AML-193 (cell line): ENCODE measurements around the gene HBG2.
"Not testable (repeated sequence)": the region's sequence is repeated elsewhere in the genome, so short reads cannot be mapped to it uniquely, and the experiment has no call there.

ENCODE experiments used
- DNase-seq, 2 experiments: peaks; one replicate each; lab custom pipeline; 2025; lab: John Stamatoyannopoulos, UW

HBG2 gene

DNA sequence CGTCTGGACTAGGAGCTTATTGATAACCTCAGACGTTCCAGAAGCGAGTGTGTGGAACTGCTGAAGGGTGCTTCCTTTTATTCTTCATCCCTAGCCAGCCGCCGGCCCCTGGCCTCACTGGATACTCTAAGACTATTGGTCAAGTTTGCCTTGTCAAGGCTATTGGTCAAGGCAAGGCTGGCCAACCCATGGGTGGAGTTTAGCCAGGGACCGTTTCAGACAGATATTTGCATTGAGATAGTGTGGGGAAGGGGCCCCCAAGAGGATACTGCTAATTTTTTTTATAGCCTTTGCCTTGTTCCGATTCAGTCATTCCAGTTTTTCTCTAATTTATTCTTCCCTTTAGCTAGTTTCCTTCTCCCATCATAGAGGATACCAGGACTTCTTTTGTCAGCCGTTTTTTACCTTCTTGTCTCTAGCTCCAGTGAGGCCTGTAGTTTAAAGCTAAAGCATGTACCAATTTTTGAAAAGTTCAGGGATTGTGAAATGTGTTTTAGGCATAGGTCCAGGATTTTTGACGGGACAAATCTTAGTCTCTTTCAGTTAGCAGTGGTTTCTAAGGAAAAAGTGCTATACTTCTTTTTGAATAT is 4.7 kb downstream of the HBG2 start, which contains the start of gene HBG1:
Gene HBG1, minus strand, starts transcription at position 51 of the 590 bp plus-strand sequence. CDS start 53 bp downstream, outside the sequence.
- DNase-seq: not testable (repeated sequence)

DNA sequence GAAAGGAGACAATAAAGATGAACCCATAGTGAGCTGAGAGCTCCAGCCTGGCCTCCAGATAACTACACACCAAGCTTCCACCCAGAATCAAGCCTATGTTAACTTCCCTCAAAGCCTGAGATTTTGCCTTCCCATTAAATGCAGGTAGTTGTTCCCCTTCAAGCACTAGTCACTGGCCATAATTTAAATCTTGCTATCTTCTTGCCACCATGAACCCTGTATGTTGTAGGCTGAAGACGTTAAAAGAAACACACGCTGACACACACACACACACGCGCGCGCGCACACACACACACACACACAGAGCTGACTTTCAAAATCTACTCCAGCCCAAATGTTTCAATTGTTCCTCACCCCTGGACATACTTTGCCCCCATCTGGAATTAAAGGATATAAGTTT is 6.1 kb downstream of the HBG2 start:
- DNase-seq: not testable (repeated sequence)

DNA sequence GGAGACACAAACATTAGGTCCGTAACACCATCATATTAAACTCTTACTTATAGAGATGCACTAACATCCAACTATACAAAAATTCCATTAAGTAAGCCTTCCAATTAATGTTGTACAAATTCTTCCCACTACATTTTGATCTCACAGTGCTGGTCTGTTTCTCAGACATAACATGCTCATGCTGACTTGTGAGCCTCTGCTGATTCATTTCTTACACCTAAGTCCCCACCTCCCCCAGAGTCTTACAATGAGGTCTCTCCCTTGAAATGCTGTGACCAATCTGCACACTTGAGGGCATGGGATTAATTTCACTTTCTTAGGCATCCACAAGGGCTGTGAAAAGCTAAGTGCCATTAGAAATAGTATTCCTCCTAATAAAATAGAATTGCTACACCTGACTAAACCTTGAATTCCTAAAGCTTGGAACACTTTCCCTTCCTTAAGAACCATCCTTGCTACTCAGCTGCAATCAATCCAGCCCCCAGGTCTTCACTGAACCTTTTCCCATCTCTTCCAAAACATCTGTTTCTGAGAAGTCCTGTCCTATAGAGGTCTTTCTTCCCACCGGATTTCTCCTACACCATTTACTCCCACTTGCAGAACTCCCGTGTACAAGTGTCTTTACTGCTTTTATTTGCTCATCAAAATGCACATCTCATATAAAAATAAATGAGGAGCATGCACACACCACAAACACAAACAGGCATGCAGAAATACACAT is 6.9 kb downstream of the HBG2 start:
- no peak for DNase-seq

DNA sequence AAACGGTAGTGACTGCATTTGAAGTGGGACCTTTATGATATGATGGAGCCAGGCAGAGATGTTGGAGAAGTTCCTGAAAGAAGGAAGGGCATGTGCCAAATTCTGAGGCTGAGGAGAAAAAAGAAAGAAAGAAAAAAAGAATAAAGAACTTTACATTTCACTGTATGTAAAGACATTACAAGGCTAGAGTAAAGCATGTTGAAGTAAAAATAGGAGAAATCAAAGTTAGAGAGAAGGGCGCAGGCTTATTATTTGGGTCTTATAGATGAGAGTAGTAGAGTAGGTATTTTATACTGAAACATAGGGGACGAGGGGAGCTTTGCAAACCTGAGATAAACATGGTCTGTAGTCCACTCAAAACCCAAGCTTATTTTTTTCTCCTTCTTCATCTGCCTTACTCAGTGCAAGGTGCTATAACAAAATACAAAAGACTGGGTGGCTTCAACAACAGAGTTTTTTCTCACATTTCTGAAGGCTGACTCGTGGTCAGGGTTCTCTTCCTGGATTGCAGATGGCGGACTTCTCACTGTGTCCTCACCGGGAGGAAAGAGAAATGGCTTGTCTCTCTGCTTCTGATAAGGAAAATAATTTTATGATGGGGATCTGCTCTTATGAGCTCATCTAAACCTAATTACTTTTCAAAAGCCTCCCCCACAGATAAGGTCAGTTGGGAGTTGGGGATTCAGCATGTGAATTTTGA is 7.7 kb downstream of the HBG2 start:
- DNase-seq: no peak

DNA sequence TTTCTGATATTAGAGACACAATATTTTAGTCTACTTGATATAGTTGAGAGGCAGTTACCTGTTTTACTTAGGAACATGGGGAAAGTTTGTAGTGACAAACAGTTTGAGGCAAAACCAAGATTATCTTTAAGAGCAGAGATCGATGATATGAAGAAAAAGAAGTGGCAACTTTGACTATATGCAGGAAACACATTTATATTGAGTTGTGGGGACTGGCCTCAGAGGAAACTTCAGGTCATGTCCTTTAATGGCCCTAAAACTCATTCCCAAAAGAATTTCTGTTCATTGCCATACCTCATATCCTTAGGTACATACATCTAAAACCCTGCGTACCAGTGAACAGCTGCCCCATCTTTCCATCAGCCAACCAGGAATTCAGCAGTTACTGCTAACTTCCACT is 9.4 kb downstream of the HBG2 start:
- no peak for DNase-seq

DNA sequence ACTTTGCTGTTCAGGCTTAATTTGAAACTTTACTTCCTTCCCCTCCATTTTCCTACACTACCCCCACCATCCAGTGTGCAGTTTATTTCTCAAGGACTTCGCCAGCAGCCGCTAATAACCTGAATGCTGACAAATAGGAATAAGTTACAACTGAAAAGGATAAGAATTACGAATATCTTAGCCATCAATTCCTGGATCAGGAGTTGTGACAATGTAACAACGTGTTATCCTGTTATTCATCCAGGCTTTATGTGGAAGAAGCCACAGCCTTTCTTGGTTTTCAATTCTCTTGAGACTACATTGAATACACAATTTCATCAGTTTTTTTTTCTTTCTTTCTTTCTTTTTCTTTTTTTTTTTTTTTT is 10.8 kb downstream of the HBG2 start:
- no peak for DNase-seq

DNA sequence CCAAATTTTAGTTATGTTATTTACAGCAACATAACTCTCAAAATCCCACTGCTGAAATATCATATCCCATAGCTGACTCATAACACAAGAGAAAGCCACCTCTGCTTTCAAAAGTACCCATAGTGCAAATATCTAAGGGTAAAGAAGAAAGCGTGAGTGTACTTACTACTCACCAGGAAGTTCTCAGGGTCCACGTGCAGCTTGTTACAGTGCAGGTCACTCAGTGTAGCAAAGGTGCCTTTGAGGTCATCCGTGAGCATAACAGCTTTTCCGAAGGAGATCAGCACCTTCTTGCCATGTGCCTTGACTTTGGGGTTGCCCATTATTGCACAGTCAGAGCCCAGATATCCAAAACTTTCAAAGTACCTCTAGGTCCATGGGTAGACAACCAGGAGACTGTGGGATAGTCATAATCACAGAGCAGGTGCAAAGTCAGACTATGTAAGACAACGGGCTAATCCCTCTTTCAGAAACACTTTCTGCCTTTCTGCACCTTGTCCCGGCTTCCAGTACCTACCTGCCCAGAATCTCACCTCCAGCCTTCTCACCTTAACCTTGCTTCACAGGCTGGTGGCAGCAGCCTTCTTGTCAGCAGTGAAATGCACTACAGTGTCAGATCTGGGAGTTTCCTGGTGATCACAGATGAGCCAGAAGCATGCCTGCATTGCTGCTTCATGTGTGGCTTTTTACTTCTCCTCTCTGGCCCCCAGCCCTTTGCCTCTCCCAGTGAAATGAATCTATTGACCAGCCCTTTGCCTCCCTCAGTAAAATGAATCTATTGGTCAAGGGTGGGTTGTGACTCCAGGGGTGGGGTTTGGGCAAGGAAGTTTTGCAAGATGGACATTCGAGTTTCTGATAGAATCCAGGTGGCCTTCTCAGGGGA is 11.4 kb downstream of the HBG2 start:
- DNase-seq: no peak

DNA sequence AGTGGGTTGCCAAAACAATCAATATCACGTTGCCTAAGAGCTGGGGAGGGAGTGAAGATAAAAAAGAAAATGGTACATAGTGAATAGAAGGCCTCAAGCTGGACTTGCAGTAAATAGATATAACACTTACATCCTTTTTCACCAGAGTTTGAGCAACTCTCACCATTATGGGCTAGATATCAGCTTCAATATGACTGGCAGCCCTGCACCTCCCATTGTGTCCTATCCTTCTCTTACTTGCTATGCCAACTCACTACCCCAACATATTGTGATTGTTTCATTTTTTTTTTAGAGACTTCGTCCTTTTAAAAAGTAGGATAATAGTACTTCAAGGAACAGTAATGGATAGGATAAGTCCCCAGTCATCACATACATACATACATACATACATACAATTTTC is 12.4 kb downstream of the HBG2 start:
- no peak for DNase-seq

DNA sequence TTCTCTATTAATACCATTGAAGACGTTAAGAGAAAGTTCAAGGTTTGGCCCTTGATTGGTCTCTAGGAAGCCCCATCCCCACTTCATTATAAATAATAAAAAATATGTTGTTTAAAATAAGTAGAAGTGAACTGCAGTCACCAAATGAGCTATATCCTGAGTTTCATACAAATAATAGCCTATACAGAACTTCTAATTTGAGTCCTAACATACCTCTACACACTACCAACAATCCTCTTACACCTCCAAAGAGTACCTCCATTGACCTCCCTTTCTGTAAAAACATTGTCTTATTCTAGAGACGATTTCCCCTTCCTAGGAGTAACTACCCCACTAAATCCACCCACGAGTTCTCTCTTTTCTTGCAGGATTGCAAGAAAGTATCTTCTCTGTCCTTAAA is 13.1 kb downstream of the HBG2 start:
- no peak for DNase-seq

DNA sequence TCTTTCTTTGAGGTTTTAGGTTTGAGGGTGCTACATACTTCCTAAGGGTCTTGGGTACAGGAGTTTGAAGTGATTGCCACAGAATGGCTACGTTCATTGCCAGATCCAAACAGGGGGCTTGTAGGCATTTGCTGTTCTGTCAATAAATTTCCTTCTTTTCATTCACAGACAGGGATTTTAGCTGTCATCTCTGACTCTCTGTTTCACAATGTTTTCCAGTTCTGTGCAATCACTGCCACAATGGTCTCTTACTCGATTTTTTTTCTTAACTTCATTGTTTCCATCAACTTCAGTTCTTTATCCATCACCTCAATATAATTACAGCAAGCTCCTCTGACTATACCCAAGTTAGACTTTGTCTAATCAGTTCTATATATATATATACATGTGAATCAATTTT is 14.1 kb downstream of the HBG2 start:
- no peak for DNase-seq

DNA sequence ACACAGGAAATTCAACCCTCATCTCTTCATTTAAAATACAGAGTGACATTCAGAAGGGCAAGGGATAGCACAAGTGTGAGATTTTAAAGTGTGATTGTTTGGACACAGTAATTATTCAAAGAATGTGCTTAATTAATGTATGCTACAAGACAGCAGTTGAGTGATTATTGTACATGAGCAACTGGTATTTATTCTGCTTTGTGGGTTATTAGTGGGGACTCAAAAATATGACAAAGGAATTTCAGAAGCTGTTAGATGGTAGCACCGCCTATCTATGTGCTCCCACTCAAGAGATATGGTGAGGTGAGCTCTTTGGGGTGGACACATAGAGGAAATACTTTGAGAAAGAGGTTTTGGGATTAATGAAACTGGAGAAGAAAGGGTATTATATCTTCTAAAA is 14.5 kb downstream of the HBG2 start:
- no peak for DNase-seq

DNA sequence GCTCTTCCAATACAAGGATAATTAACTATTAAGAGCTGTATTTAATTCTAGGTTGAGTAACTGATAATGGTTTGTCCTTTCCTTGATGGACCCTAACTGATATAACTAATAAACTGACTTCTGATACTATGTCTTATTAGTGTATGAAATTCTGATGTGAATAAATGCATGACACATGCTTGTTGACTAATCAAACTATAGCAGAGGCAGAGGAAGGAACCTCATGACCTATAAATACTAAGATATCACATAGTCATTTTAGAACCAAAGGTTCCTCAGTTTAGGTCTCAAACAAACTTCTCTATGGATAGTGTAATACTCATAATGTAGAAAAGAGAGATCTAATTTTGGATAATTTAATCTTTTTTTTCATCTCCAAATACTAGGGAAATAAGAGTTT is 15.5 kb downstream of the HBG2 start:
- DNase-seq: no peak

DNA sequence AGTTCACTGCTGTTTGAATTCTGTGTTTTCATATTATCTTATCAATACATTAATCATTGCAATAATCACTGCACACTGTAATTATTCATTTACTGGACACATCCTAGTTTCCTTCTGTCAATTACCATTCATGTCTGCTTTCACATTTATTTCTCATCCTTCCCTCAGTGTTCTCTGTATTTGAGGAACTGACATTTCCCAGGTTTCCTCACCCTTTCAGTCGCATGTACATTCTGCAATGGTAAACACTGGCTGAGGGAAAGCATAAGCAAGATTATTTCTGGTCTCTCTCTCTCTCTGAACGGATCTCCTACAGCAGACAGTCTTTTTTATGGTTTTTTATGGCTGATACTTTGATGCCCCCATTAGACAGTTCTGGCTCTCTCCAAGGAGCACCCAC is 16.1 kb downstream of the HBG2 start:
- no peak for DNase-seq

DNA sequence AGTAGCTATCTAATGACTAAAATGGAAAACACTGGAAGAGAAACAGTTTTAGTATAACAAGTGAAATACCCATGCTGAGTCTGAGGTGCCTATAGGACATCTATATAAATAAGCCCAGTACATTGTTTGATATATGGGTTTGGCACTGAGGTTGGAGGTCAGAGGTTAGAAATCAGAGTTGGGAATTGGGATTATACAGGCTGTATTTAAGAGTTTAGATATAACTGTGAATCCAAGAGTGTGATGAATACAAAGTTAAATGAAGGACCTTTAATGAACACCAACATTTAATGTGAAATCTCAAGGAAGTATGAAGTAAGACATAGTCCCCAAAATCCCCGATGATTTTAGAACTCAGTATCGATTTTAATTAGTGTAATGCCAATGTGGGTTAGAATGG is 17.2 kb downstream of the HBG2 start:
- DNase-seq: no peak

DNA sequence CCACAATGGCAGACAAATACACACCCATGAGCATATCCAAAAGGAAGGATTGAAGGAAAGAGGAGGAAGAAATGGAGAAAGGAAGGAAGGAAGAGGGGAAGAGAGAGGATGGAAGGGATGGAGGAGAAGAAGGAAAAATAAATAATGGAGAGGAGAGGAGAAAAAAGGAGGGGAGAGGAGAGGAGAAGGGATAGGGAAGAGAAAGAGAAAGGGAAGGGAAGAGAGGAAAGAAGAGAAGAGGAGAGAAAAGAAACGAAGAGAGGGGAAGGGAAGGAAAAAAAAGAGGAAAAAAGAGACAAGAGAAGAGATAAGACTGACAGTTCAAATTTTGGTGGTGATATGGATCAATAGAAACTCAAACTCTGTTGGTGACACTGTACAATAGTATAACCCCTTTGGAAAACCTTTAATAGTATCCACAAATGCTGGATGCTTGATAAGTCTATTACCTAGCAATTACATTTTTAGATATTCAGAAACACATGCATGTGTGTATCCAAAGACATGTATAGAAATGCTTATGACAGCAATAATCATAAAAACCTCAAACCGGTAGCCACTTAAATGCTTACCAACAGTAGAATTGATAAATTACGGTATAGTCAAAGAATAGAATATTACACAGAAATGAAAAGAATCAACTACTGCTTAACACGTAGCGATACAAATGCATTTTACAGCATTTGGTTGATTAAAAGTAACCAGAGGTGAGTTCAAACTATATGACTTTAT is 19.1 kb downstream of the HBG2 start:
- no peak for DNase-seq

DNA sequence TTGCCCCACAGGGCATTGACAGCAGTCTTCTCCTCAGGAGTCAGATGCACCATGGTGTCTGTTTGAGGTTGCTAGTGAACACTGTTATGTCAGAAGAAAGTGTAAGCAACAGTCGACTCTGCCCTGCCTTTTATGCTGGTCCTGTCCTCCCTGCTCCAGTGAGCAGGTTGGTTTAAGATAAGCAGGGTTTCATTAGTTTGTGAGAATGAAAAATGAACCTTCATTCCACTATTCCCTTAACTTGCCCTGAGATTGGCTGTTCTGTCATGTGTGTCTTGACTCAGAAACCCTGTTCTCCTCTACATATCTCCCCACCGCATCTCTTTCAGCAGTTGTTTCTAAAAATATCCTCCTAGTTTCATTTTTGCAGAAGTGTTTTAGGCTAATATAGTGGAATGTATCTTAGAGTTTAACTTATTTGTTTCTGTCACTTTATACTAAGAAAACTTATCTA is 20.2 kb downstream of the HBG2 start, which contains the start of gene HBD:
Gene HBD, minus strand, starts transcription at position 103 of the 454 bp plus-strand sequence. Its CDS starts 50 bp downstream, at position 53.
- DNase-seq: no peak

DNA sequence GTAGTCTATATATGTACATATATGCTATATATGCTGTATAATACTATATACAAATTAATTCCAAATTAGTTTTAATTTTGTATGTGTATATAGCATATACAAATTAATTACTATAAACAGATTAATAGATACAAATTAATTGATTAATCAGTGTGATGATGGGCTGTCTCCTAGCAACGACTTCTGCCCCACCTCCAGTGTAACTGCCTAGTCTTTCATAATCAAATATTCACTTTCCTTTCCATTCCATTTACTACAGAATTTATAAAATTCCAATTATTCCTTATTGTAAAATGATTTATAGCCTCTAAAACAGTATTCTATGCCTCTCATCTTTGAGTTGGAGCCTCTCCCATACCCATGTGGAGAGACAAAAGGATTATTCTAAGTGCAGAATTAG is 21.3 kb downstream of the HBG2 start:
- no peak for DNase-seq

DNA sequence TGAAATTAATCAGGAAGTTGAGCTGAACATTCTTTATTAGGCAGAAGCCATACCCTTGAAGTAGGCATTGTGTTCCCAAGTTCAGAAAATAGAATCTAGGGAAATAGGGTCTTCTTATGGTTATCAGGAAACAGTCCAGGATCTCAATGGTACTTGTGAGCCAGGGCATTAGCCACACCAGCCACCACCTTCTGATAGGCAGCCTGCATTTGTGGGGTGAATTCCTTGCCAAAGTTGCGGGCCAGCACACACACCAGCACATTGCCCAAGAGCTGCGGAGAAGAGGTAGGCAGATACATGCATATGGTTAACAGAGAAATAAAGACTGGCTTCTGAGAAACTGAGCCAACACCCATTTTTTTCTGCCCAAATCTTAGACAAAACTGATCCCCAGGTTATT is 21.8 kb downstream of the HBG2 start:
- no peak for DNase-seq

DNA sequence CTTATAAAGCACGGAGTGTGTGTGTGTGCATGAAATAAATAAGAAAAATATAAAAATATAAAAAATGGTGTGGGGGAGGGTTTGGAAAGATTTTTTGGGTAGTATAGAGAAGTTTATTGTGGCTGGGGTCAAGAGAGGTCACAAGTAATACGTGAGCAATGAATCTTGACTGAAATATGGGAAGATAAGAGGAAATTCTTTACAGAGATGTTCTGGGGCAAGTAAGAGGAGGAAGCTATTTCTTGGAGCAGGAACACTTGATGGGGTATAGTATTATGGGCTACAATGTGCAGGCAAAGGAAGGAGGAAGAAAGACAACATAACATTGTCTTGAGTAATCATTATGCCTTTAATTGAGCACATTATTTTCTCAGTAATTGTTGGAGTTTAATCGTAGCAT is 22.4 kb downstream of the HBG2 start:
- DNase-seq: no peak

DNA sequence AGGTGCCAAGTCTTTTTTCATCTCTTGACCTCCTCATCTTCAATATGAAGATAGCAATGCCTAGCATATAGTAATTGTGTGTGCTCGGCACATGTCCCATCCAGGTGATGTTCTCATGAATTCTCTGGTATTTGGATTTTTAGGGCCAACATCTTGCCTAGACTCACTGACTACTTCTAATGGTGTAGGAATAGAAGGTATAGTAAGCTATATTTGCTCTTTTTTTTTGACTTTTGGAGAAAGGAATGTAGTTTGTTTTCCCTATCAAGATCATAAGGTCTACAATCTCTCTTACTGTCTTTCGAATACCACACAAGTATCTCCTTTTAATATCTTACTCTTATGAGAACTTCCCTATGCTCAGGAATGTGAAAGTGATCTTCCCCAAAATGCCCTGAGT is 23.5 kb downstream of the HBG2 start:
- DNase-seq: no peak

DNA sequence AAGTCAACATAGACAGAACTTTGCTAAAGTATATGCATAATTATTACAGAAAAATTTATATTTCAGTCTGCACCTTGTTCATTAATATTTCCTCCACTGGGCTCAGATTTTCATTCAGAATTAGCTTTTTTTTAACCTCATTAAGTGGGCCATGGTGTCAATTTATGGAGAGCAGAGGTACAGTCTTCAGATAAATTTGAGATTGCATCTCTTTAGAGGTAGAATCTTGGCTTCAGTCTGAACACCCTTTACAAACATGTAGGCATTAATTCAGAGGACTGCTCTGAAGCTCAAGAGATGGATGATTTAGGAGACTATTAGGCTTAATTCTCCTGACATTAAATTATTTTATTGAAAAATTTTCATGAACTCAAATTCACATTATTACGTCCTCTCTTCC is 24.3 kb downstream of the HBG2 start:
- no peak for DNase-seq

DNA sequence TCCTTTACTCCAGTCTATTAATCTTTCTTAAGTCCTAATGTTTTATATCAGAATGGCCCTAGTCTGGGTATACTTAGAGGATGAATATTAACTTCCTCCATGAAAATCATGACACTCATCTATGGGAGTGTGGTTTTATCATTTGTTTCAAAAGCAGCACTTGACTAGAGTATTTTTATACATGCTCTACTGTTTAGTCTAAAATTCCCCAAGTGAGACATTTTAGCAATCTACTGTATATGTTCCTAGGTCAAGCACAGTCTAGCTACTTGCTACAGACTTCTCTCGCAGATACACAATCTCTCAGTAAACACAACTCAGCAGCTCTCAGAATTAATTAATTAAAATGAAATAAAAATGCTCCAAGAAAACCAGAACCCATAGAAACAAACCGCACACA is 24.8 kb downstream of the HBG2 start:
- no peak for DNase-seq
